Ectodermal cell (in vitro differentiated cells): ENCODE results near the gene GNAL.
A peak's percentile ranks its signal among the peaks of the same experiment; 100 is the strongest.

Source experiments
- H3K27ac ChIP-seq: 2 replicates; pipeline ENCODE4 v1.7.0; 2013; ENCODE audit warnings: mild to moderate bottlenecking, low read depth, low read length; ENCODE audit not compliant: insufficient read depth, poor library complexity, severe bottlenecking
- H3K27me3 ChIP-seq: 2 replicates; pipeline ENCODE4 v1.7.0; 2013; ENCODE audit warnings: mild to moderate bottlenecking, low read length; ENCODE audit not compliant: insufficient read depth, control insufficient read depth, poor library complexity, severe bottlenecking
- H3K36me3 ChIP-seq: one replicate; pipeline ENCODE4 v1.7.0; 2013; ENCODE audit warnings: low read length; ENCODE audit not compliant: control insufficient read depth, insufficient read depth
- H3K4me1 ChIP-seq: one replicate; pipeline ENCODE4 v1.7.0; 2013; ENCODE audit warnings: low read length; ENCODE audit not compliant: control insufficient read depth, insufficient read depth
- H3K4me3 ChIP-seq: 2 replicates; pipeline ENCODE4 v1.7.0; 2013; ENCODE audit warnings: low read depth, low read length, control low read depth; ENCODE audit not compliant: insufficient read depth
- H3K9me3 ChIP-seq: 2 replicates; pipeline ENCODE4 v1.7.0; 2013; ENCODE audit warnings: mild to moderate bottlenecking, low read length, moderate library complexity; ENCODE audit not compliant: control insufficient read depth
- WGBS, 2 experiments: methylation state at CpG; one replicate each; pipeline ENCODE4 v1.1.7; 2013; ENCODE audit warnings: missing lambda C conversion rate in 2 of 2; 5-methylcytosine and 5-hydroxymethylcytosine counted together

Gene GNAL

DNA sequence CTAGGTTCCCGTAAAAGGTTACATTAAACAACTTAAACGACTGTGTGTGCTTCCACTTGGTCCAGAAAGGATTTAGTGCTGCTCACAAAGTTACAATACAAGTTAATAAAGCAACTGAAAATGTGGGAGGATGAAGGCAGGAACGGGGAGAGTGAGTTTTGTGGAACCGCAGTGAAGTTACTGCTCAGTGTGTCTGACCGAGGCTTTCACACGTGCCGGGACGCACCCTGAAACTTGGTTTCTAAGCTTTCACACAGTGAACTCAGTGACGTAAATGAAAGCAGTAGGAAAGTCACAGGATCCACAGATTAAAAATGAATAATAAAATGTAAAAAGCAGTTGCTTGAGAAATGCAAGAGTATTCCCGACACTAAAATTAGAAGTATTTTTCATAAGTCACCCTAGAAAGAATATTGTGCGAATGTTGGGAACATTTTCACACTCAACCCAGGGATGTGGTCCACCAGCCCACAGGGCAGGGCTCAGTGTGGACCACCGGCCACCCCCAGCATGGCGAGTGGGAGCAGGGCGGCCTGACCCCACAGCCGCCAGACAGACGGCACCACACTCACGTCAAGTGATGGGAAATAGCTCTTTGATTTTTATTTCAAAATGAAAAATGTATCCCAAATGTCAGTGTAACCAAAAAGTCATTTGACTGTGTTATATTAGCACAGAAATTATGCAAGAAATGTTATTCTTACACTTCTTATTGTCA lies 129.6 kb downstream of the GNAL start:
- 94 to 95% methylated on average over 17 of the region's 17 CpGs for WGBS, 2 experiments
- H3K27ac ChIP-seq, result no peak overlapping the region
- H3K9me3 ChIP-seq, result no peaks in the 10 kb centered on the region
- no peak overlapping the region for H3K4me3 ChIP-seq
- H3K4me1 ChIP-seq, result peaks cover 4% of the 10 kb centered on the region
- H3K36me3 ChIP-seq, result no peaks in the 10 kb centered on the region
- no peaks in the 10 kb centered on the region for H3K27me3 ChIP-seq

DNA sequence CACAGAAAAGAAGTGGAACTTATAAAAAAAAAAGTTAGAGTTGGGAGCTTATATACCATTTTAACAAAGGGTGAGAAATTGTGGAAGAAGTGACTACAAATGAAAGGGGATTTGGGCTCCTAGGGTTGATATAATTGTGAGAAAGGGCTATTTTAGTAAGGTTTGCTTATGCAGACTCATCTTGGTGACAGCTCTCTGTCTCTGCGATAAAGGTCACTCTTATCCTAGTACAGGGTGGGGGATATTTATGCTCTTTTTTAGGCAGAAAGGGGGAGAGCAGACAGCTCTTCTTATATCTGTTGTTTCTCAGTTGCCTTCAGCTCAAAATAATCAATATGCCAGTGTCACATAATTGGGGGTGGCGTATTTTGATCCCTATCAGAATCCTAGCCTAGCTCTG lies 130.9 kb downstream of the GNAL start:
- Histone ChIP-seq H3K27ac (no peak overlapping the region), H3K4me3 (no peak overlapping the region), H3K27me3 (no peaks in the 10 kb centered on the region), H3K9me3 (no peaks in the 10 kb centered on the region), H3K4me1 (peaks cover 4% of the 10 kb centered on the region), H3K36me3 (no peaks in the 10 kb centered on the region)
- WGBS, 2 experiments, result 95% methylated on average over 2 of the region's 2 CpGs

DNA sequence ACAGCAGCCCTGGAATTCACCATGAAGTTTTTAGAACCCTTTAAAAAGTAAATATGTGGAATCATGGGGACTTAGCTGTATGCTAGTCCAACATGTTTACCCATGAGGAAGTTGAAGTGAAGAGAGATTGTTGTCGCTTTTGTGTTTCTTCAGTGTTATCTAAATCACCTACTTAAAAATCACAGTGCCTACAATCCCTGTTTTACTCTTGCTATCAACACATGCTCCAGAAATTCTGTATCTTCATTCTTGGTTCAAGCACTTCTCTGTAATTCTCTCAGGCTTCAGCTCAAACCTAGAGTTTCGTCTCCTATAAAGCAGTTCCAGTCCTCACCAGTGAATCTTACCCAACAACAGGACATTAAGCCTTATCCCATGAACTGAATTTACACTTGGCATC lies 131.6 kb downstream of the GNAL start:
- H3K9me3 ChIP-seq, result no peaks in the 10 kb centered on the region
- peaks cover 4% of the 10 kb centered on the region for H3K4me1 ChIP-seq
- no peak overlapping the region for H3K4me3 ChIP-seq
- 46 to 50% methylated on average over 2 of the region's 2 CpGs for WGBS, 2 experiments
- no peaks in the 10 kb centered on the region for H3K36me3 ChIP-seq
- no peak overlapping the region for H3K27ac ChIP-seq
- no peaks in the 10 kb centered on the region for H3K27me3 ChIP-seq

DNA sequence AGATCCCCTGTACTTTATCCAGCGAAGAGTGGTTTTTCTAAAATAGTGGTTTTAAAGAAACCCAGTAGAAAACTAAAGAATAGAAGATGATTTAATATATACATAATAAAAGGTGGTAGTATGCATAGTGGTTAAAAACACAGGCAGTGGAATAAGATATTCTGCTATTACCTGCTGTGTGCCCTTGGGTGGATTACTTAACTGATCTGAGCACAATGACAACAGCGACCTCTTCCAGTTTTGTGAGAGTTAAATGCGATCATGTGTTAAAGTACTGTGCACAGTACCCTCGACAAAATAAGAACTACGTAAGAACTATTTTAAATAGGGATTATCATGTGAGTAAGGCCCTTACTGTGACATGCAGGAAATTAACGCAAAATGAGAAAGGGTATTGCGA lies 132.1 kb downstream of the GNAL start:
- Histone ChIP-seq H3K4me3 (no peak overlapping the region), H3K4me1 (peaks cover 4% of the 10 kb centered on the region), H3K27me3 (no peaks in the 10 kb centered on the region), H3K36me3 (no peaks in the 10 kb centered on the region), H3K9me3 (no peaks in the 10 kb centered on the region), H3K27ac (no peak overlapping the region)
- 94 to 96% methylated on average over 7 of the region's 7 CpGs for WGBS, 2 experiments

DNA sequence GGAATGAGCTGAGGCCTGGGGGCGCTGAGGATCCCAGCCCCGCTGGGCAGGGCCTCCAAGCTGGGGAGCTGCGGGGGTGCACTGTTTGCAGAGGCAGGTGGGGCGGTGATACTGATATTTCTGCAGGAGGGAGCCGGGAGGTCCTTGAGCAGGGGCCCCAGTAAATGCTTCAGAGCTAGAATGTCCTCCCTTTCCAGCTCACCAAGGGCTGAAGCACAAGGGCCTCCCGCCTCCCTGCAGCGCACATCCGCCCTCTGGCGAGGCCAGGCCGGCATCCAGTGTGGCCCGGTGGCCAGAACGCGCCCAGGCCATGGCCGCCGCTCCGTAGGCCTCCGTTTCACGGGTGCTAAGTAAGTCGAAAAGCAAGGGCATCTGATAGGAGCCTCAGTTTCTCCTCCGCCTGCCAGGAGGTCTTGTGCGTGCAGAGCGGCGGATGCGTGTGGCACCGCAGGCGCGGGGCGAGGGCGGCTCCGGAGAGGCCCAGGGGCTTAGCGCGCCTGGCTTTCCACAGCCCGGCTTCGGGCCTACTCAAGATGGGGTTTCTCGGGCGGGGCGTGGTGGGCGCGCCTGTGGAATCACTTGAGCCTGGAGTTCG lies 132.7 kb downstream of the GNAL start:
- Histone ChIP-seq H3K27me3 (no peaks in the 10 kb centered on the region), H3K9me3 (no peaks in the 10 kb centered on the region), H3K4me3 (no peak overlapping the region), H3K4me1 (peaks cover 4% of the 10 kb centered on the region), H3K36me3 (no peaks in the 10 kb centered on the region), H3K27ac (no peak overlapping the region)
- WGBS, 2 experiments, result 94 to 95% methylated on average over 40 of the region's 40 CpGs

DNA sequence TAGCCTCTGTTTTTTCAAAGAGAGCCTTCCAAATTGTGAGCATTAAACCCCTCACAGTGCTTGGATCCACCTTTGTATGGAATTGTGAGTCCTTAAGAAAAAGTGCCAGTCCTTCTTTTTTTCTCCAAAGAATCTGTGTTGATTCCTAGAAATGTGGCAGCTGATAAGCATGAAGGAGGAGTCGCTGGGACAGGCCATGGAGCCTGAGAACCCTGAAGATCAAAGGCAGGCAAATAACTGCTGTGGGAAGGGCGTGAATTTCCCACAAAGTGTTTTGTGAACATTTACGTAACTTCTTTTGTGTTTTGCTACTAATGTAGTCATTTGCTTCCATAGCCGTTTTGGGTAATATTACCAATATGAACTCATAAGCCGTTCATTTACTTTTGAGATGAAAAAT lies 134.5 kb downstream of the GNAL start:
- H3K27ac ChIP-seq, result no peak overlapping the region
- H3K4me3 ChIP-seq, result no peak overlapping the region
- 62 to 72% methylated on average over 3 to 5 of the region's 5 CpGs for WGBS, 2 experiments
- H3K9me3 ChIP-seq, result no peaks in the 10 kb centered on the region
- peaks cover 4% of the 10 kb centered on the region for H3K4me1 ChIP-seq
- H3K27me3 ChIP-seq, result no peaks in the 10 kb centered on the region
- H3K36me3 ChIP-seq, result no peaks in the 10 kb centered on the region

DNA sequence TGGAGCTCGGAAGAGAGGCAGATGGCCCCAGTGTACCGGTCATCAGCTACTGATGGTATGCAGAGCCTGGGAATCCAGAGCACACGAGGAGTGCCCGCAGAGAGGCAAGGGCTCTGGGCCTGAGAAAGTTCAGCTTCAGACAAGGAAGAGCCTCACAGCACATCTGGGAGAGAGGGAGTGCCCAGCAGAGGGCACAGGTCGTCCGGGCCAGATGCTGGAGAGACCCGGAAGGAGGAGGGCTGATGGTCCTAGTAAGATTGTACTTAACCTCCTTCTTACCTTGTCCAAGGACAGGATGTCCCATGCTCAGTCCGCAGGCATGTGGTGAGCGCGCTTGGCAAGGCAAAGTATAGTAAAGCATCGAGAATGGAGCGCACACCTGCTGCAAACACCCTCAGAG lies 137.8 kb downstream of the GNAL start:
- Histone ChIP-seq H3K9me3 (no peaks in the 10 kb centered on the region), H3K27ac (no peak overlapping the region), H3K4me1 (peaks cover 10% of the 10 kb centered on the region), H3K4me3 (no peak overlapping the region), H3K27me3 (no peaks in the 10 kb centered on the region), H3K36me3 (no peaks in the 10 kb centered on the region)
- 82 to 86% methylated on average over 12 of the region's 12 CpGs for WGBS, 2 experiments

DNA sequence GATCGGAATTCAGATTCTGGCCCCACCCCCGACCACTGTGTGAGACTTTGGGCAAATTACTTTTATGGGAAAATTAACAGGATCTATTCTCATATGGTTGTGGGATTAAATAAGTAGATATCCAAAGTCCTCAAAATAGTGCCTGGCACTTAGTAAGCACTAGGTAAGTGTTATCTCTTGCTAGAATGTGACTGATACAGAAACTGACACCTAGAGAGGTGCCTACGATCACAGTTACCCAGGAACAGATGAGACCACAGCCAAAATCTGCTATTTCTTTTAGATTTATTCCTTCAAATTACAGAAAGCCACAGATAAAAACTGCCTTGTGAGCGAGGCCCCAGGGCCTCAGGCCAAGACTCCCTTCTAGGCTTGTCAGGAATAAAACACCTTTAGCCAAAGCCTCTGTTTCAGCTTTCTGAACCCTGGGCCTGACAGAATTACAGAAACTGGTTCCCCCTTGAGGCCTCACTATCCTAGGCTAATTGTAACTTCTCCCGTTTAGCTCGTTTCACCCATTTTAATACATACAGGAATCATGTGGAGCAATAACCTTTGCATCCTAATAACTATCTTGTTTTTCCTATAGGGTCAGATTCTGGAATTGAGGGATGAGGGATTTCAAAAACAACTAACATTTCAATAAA lies 139.8 kb downstream of the GNAL start:
- Histone ChIP-seq H3K36me3 (no peaks in the 10 kb centered on the region), H3K9me3 (no peaks in the 10 kb centered on the region), H3K4me1 (peaks cover 6% of the 10 kb centered on the region), H3K4me3 (no peak overlapping the region), H3K27me3 (no peaks in the 10 kb centered on the region), H3K27ac (peak overlapping the region; percentile 57)
- 58 to 61% methylated on average over 6 of the region's 6 CpGs for WGBS, 2 experiments

DNA sequence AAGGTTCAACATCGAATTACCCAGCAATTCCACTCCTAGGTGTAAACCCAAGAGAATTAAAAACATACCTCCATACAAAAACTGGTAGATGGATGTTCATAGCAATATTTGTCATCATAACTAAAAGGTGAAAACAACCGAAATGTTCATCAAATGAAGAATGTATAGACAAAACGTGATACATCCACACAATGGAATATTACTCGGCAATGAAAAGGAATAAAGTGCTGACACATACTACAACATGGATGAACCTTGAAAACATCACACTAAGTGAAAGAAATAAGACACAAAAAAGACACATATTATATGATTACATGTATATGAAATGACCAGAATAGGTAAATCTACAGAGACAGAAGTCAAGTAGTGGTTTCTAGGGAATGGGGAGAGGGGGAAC lies 141.5 kb downstream of the GNAL start:
- no peak overlapping the region for H3K27ac ChIP-seq
- 88 to 100% methylated on average over 3 to 4 of the region's 4 CpGs for WGBS, 2 experiments
- H3K4me3 ChIP-seq, result no peak overlapping the region
- peaks cover 6% of the 10 kb centered on the region for H3K4me1 ChIP-seq
- H3K27me3 ChIP-seq, result no peaks in the 10 kb centered on the region
- H3K9me3 ChIP-seq, result no peaks in the 10 kb centered on the region
- H3K36me3 ChIP-seq, result no peaks in the 10 kb centered on the region

DNA sequence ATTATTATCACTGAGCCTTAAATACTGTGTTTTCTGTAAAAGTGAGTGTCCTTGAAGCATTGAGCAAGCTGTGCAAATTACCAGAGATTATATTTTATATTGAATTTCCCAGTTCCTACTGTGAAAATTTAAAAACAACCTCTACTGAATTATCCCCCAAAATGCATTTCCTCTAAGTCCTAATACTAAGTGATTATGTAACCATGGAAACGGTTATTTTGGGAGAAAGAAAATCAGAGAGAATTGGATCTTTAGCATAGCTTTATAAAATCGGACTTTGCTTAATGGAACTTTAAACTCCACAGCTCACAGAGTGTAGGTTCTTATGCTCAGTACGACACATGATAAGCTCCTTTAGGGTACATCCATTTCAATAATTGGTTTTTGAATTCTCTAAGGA lies 142.9 kb downstream of the GNAL start:
- Histone ChIP-seq H3K36me3 (no peaks in the 10 kb centered on the region), H3K27ac (no peak overlapping the region), H3K4me3 (no peak overlapping the region), H3K27me3 (no peaks in the 10 kb centered on the region), H3K9me3 (no peaks in the 10 kb centered on the region), H3K4me1 (peaks cover 6% of the 10 kb centered on the region)
- 92 to 98% methylated on average over 3 of the region's 3 CpGs for WGBS, 2 experiments
